ENCODE measurements around the gene TLR6.
"Not testable (repeated sequence)": the region's sequence is repeated elsewhere in the genome, so short reads cannot be mapped to it uniquely, and the experiment has no call there.

TLR6 gene

GRCh38 chr4:38819569-38819968 is 37.0 kb downstream of the TLR6 start:
- Histone ChIP-seq H3K27ac (no peak overlapping the region), H3K27me3 (ENCODE audit: insufficient read depth, low read depth, severe bottlenecking) (no peaks in the 10 kb centered on the region), H3K9me3 (ENCODE audit: severe bottlenecking) (peaks cover 3% of the 10 kb centered on the region), H3K36me3 (no peaks in the 10 kb centered on the region), H3K4me3 (ENCODE audit: low read depth, low read length) (no peak overlapping the region)
- TF ChIP-seq CTCF (IDR thresholded peaks at IDR 0.05; ENCODE audit: low read depth, low read length) = no peak
- no peak for DNase-seq

GRCh38 chr4:38818441-38818976 is 38.1 kb downstream of the TLR6 start:
- no peak overlapping the region for H3K27ac ChIP-seq
- no peak overlapping the region for H3K4me3 ChIP-seq (ENCODE audit: low read depth, low read length)
- H3K27me3 ChIP-seq (ENCODE audit: insufficient read depth, low read depth, severe bottlenecking) = no peaks in the 10 kb centered on the region
- H3K9me3 ChIP-seq (ENCODE audit: severe bottlenecking) = peaks cover 3% of the 10 kb centered on the region
- DNase-seq = no peak
- H3K36me3 ChIP-seq = no peaks in the 10 kb centered on the region
- no peak for TF ChIP-seq CTCF (IDR thresholded peaks at IDR 0.05; ENCODE audit: low read depth, low read length)

GRCh38 chr4:38815885-38816782 is 40.5 kb downstream of the TLR6 start:
- no peak for DNase-seq
- Histone ChIP-seq H3K27ac (no peak overlapping the region), H3K4me3 (ENCODE audit: low read depth, low read length) (no peak overlapping the region)

GRCh38 chr4:38814386-38814785 is 42.2 kb downstream of the TLR6 start:
- Histone ChIP-seq H3K9me3 (ENCODE audit: severe bottlenecking) (peaks cover 3% of the 10 kb centered on the region), H3K27ac (no peak overlapping the region), H3K27me3 (ENCODE audit: insufficient read depth, low read depth, severe bottlenecking) (no peaks in the 10 kb centered on the region), H3K36me3 (no peaks in the 10 kb centered on the region), H3K4me3 (ENCODE audit: low read depth, low read length) (no peak overlapping the region)
- TF ChIP-seq CTCF (IDR thresholded peaks at IDR 0.05; ENCODE audit: low read depth, low read length) = no peak
- no peak for DNase-seq

More at GRCh38 chr4:38815885-38816782, 40.5 kb downstream of the TLR6 start:
- Histone ChIP-seq H3K27me3 (ENCODE audit: insufficient read depth, low read depth, severe bottlenecking) (no peaks in the 10 kb centered on the region), H3K9me3 (ENCODE audit: severe bottlenecking) (peaks cover 3% of the 10 kb centered on the region), H3K36me3 (no peaks in the 10 kb centered on the region)
- TF ChIP-seq CTCF (IDR thresholded peaks at IDR 0.05; ENCODE audit: low read depth, low read length) = no peak

- no peaks in the 10 kb centered on the region for H3K36me3 ChIP-seq
- peaks cover 3% of the 10 kb centered on the region for H3K9me3 ChIP-seq (ENCODE audit: severe bottlenecking)
- no peak for DNase-seq
- no peak for TF ChIP-seq CTCF (IDR thresholded peaks at IDR 0.05; ENCODE audit: low read depth, low read length)
- no peak overlapping the region for H3K27ac ChIP-seq
- no peaks in the 10 kb centered on the region for H3K27me3 ChIP-seq (ENCODE audit: insufficient read depth, low read depth, severe bottlenecking)
- H3K4me3 ChIP-seq (ENCODE audit: low read depth, low read length) = no peak overlapping the region
Measured at GRCh38 chr4:38811297-38811696, 45.3 kb downstream of the TLR6 start.

GRCh38 chr4:38807462-38807861 is 49.2 kb downstream of the TLR6 start:
- not testable (repeated sequence) for H3K4me3 ChIP-seq (ENCODE audit: low read depth, low read length); H3K9me3 ChIP-seq (ENCODE audit: severe bottlenecking); H3K27me3 ChIP-seq (ENCODE audit: insufficient read depth, low read depth, severe bottlenecking); DNase-seq; H3K36me3 ChIP-seq; H3K27ac ChIP-seq

- not testable (repeated sequence) for H3K27me3 ChIP-seq (ENCODE audit: insufficient read depth, low read depth, severe bottlenecking); H3K27ac ChIP-seq; DNase-seq; H3K4me3 ChIP-seq (ENCODE audit: low read depth, low read length); H3K9me3 ChIP-seq (ENCODE audit: severe bottlenecking); H3K36me3 ChIP-seq
Measured at GRCh38 chr4:38806251-38806650, 50.4 kb downstream of the TLR6 start.
